ENCODE data around the gene PTF1A.
"Not testable (repeated sequence)": the region's sequence is repeated elsewhere in the genome, so short reads cannot be mapped to it uniquely, and the experiment has no call there.

Gene PTF1A

GRCh38 chr10:23204773-23205172, 12.7 kb downstream of the PTF1A start:
- DNase-seq, result no peak

GRCh38 chr10:23205972-23206642, 14.0 kb downstream of the PTF1A start:
- DNase-seq, result no peak

GRCh38 chr10:23217471-23217870, 25.4 kb downstream of the PTF1A start:
- no peak for DNase-seq

- DNase-seq, result no peak
Observed at GRCh38 chr10:23230582-23230981, 38.5 kb downstream of the PTF1A start.

GRCh38 chr10:23238015-23238414, 45.9 kb downstream of the PTF1A start:
- DNase-seq, result no peak

GRCh38 chr10:23241779-23242178, 49.7 kb downstream of the PTF1A start:
- not testable (repeated sequence) for DNase-seq
